Trophoblast cell (in vitro differentiated cells and primary cell): ENCODE measurements around the gene ANKS4B.

Experiments
- DNase-seq, 2 donors: peaks; one replicate each; pipeline ENCODE4 v3.0.0-alpha.2; 2016
- H2AFZ ChIP-seq: 2 replicates; pipeline ENCODE4 v1.6.1; 2013; ENCODE audit warnings: low read length, moderate library complexity, mild to moderate bottlenecking; ENCODE audit not compliant: insufficient read depth, poor library complexity
- H2AK5ac ChIP-seq: 2 replicates; pipeline ENCODE4 v1.6.1; 2013; ENCODE audit warnings: mild to moderate bottlenecking, low read length
- H2BK120ac ChIP-seq: 2 replicates; pipeline ENCODE4 v1.6.1; 2013; ENCODE audit warnings: low read length, mild to moderate bottlenecking, moderate library complexity; ENCODE audit not compliant: insufficient read depth, poor library complexity
- H2BK12ac ChIP-seq: 2 replicates; pipeline ENCODE4 v1.6.1; 2013; ENCODE audit warnings: mild to moderate bottlenecking, low read length, moderate library complexity
- H2BK5ac ChIP-seq: 2 replicates; pipeline ENCODE4 v1.6.1; 2013; ENCODE audit warnings: low read length, low read depth, moderate library complexity, mild to moderate bottlenecking; ENCODE audit not compliant: poor library complexity
- H3K14ac ChIP-seq: 2 replicates; pipeline ENCODE4 v1.6.1; 2013; ENCODE audit warnings: mild to moderate bottlenecking, low read length
- H3K18ac ChIP-seq: 2 replicates; pipeline ENCODE4 v1.6.1; 2013; ENCODE audit warnings: mild to moderate bottlenecking, low read length
- H3K23ac ChIP-seq: 2 replicates; pipeline ENCODE4 v1.6.1; 2013; ENCODE audit warnings: low read length
- H3K27ac ChIP-seq: 2 replicates; pipeline ENCODE4 v1.5.1; 2013; ENCODE audit warnings: low read depth, mild to moderate bottlenecking, inconsistent platforms, low read length, moderate library complexity
- H3K27me3 ChIP-seq: 2 replicates; pipeline ENCODE4 v1.6.1; 2013; ENCODE audit warnings: inconsistent platforms, mild to moderate bottlenecking, low read length, moderate library complexity; ENCODE audit not compliant: insufficient read depth
- H3K36me3 ChIP-seq, 2 experiments: 1 replicate in 1 of 2; 2 replicates in 1 of 2; pipeline ENCODE4 v1.6.1; 2013; ENCODE audit warnings: low read length in 2 of 2, mild to moderate bottlenecking in 2 of 2, moderate library complexity in 1 of 2; ENCODE audit not compliant: insufficient read depth in 2 of 2, control insufficient read depth in 1 of 2
- H3K4ac ChIP-seq: 2 replicates; pipeline ENCODE4 v1.6.1; 2013; ENCODE audit warnings: low read depth, mild to moderate bottlenecking, low read length, moderate library complexity
- H3K4me1 ChIP-seq, 2 experiments: 1 replicate in 1 of 2; 2 replicates in 1 of 2; pipeline ENCODE4 v1.6.1; 2013; ENCODE audit warnings: low read length in 2 of 2, mild to moderate bottlenecking in 2 of 2, moderate library complexity in 1 of 2; ENCODE audit not compliant: insufficient read depth in 2 of 2, control insufficient read depth in 1 of 2
- H3K4me2 ChIP-seq: 2 replicates; pipeline ENCODE4 v1.6.1; 2013; ENCODE audit warnings: inconsistent platforms, mild to moderate bottlenecking, low read length, moderate library complexity
- H3K4me3 ChIP-seq: 2 replicates; pipeline ENCODE4 v1.5.1; 2013; ENCODE audit warnings: mild to moderate bottlenecking, low read depth, low read length, inconsistent platforms
- H3K79me1 ChIP-seq: one replicate; pipeline ENCODE4 v1.6.1; 2013; ENCODE audit warnings: low read length
- H3K79me2 ChIP-seq: 2 replicates; pipeline ENCODE4 v1.6.1; 2013; ENCODE audit warnings: low read length, mild to moderate bottlenecking; ENCODE audit not compliant: control insufficient read depth, insufficient read depth, poor library complexity
- H3K9ac ChIP-seq: 2 replicates; pipeline ENCODE4 v1.6.1; 2013; ENCODE audit warnings: mild to moderate bottlenecking, low read length
- H3K9me3 ChIP-seq: 2 replicates; pipeline ENCODE4 v1.6.1; 2013; ENCODE audit warnings: low read depth, mild to moderate bottlenecking, control low read depth, inconsistent platforms, low read length; ENCODE audit not compliant: insufficient read depth
- H4K12ac ChIP-seq: 2 replicates; pipeline ENCODE4 v1.6.1; 2013; ENCODE audit warnings: low read depth, mild to moderate bottlenecking, low read length, moderate library complexity
- H4K8ac ChIP-seq: 2 replicates; pipeline ENCODE4 v1.6.1; 2013; ENCODE audit warnings: low read depth, mild to moderate bottlenecking, low read length, moderate library complexity
- H4K91ac ChIP-seq: one replicate; pipeline ENCODE4 v1.6.1; 2013; ENCODE audit warnings: low read depth, mild to moderate bottlenecking, low read length, moderate library complexity
- WGBS: extraction: QIAGEN DNeasy Blood & Tissue Kit; methylation state at CpG from one replicate; pipeline ENCODE4 v1.1.7; 2013; ENCODE audit warnings: missing lambda C conversion rate; ENCODE audit not compliant: insufficient read length, insufficient coverage; ENCODE audit errors: extremely low coverage; 5-methylcytosine and 5-hydroxymethylcytosine counted together

ANKS4B gene

GRCh38 chr16:21250072-21250923 lies 16.8 kb downstream of the ANKS4B start:
- H2BK120ac ChIP-seq, result no peak overlapping the region
- no peak overlapping the region for H3K4ac ChIP-seq
- H3K23ac ChIP-seq, result no peak overlapping the region
- H3K9me3 ChIP-seq, result peaks cover 2% of the 10 kb centered on the region
- no peak overlapping the region for H2AFZ ChIP-seq
- no peak overlapping the region for H3K4me3 ChIP-seq
- H3K79me2 ChIP-seq, result no peaks in the 10 kb centered on the region
- no peak overlapping the region for H2BK5ac ChIP-seq
- no peak overlapping the region for H4K91ac ChIP-seq
- no peak overlapping the region for H4K12ac ChIP-seq
- H2BK12ac ChIP-seq, result no peak overlapping the region
- no peak overlapping the region for H3K18ac ChIP-seq
- no peak overlapping the region for H3K14ac ChIP-seq
- H3K27me3 ChIP-seq, result no peaks in the 10 kb centered on the region
- H2AK5ac ChIP-seq, result no peak overlapping the region
- no peak overlapping the region for H3K4me2 ChIP-seq
- no peak overlapping the region for H4K8ac ChIP-seq
- no peaks in the 10 kb centered on the region for H3K4me1 ChIP-seq
- no CpG with 5 or more reads among the region's 15 CpGs for WGBS
- H3K9ac ChIP-seq, result no peak overlapping the region
- no peaks in the 10 kb centered on the region for H3K36me3 ChIP-seq
- H3K27ac ChIP-seq, result no peak overlapping the region
- H3K79me1 ChIP-seq, result no peaks in the 10 kb centered on the region
- DNase-seq, result no peak

- Histone ChIP-seq H4K91ac (no peak overlapping the region), H3K79me1 (no peaks in the 10 kb centered on the region), H2BK120ac (no peak overlapping the region), H3K27me3 (no peaks in the 10 kb centered on the region), H3K4me1 (no peaks in the 10 kb centered on the region), H3K4me2 (no peak overlapping the region), H4K8ac (no peak overlapping the region), H2BK12ac (no peak overlapping the region), H2AFZ (no peak overlapping the region), H3K9me3 (peaks cover 2% of the 10 kb centered on the region), H3K36me3 (no peaks in the 10 kb centered on the region), H3K4me3 (no peak overlapping the region), H3K18ac (no peak overlapping the region), H3K9ac (no peak overlapping the region), H3K14ac (no peak overlapping the region), H2BK5ac (no peak overlapping the region), H4K12ac (no peak overlapping the region), H2AK5ac (no peak overlapping the region), H3K23ac (no peak overlapping the region), H3K79me2 (no peaks in the 10 kb centered on the region), H3K4ac (no peak overlapping the region), H3K27ac (no peak overlapping the region)
- no CpG with 5 or more reads among the region's 3 CpGs for WGBS
- no peak for DNase-seq
Measured at GRCh38 chr16:21253470-21253869, 20.0 kb downstream of the ANKS4B start.

- H2AFZ ChIP-seq, result no peak overlapping the region
- no peaks in the 10 kb centered on the region for H3K27me3 ChIP-seq
- H3K79me1 ChIP-seq, result no peaks in the 10 kb centered on the region
- H3K4me1 ChIP-seq, result no peaks in the 10 kb centered on the region
- H2BK12ac ChIP-seq, result no peak overlapping the region
- WGBS, result no CpG with 5 or more reads among the region's 2 CpGs
- DNase-seq, result peak; percentile 62 to 85
- H3K18ac ChIP-seq, result no peak overlapping the region
- H4K8ac ChIP-seq, result no peak overlapping the region
- H4K12ac ChIP-seq, result no peak overlapping the region
- H3K27ac ChIP-seq, result no peak overlapping the region
- H3K79me2 ChIP-seq, result no peaks in the 10 kb centered on the region
- no peak overlapping the region for H2AK5ac ChIP-seq
- H3K36me3 ChIP-seq, result no peaks in the 10 kb centered on the region
- no peak overlapping the region for H3K4ac ChIP-seq
- H3K4me2 ChIP-seq, result no peak overlapping the region
- no peak overlapping the region for H3K14ac ChIP-seq
- H3K4me3 ChIP-seq, result no peak overlapping the region
- H3K23ac ChIP-seq, result no peak overlapping the region
- H2BK120ac ChIP-seq, result no peak overlapping the region
- H4K91ac ChIP-seq, result no peak overlapping the region
- H2BK5ac ChIP-seq, result no peak overlapping the region
- no peak overlapping the region for H3K9ac ChIP-seq
- H3K9me3 ChIP-seq, result no peaks in the 10 kb centered on the region
Measured at GRCh38 chr16:21256636-21257035, 23.1 kb downstream of the ANKS4B start.

GRCh38 chr16:21257284-21257683 lies 23.8 kb downstream of the ANKS4B start:
- no peak overlapping the region for H4K8ac ChIP-seq

More at GRCh38 chr16:21257284-21257683, 23.8 kb downstream of the ANKS4B start:
- H3K79me1 ChIP-seq, result no peaks in the 10 kb centered on the region
- no CpG with 5 or more reads among the region's 4 CpGs for WGBS
- H3K14ac ChIP-seq, result no peak overlapping the region
- no peaks in the 10 kb centered on the region for H3K27me3 ChIP-seq
- H3K36me3 ChIP-seq, result no peaks in the 10 kb centered on the region
- H4K12ac ChIP-seq, result no peak overlapping the region
- no peak overlapping the region for H3K4me3 ChIP-seq
- no peak overlapping the region for H3K4ac ChIP-seq
- H2BK5ac ChIP-seq, result no peak overlapping the region
- no peaks in the 10 kb centered on the region for H3K9me3 ChIP-seq
- no peak overlapping the region for H3K9ac ChIP-seq
- DNase-seq, result no peak
- no peak overlapping the region for H2BK120ac ChIP-seq
- H2AFZ ChIP-seq, result no peak overlapping the region
- H3K4me1 ChIP-seq, result no peaks in the 10 kb centered on the region
- no peak overlapping the region for H4K91ac ChIP-seq
- H2AK5ac ChIP-seq, result no peak overlapping the region
- H3K27ac ChIP-seq, result no peak overlapping the region
- no peaks in the 10 kb centered on the region for H3K79me2 ChIP-seq
- H3K18ac ChIP-seq, result no peak overlapping the region
- no peak overlapping the region for H2BK12ac ChIP-seq
- H3K23ac ChIP-seq, result no peak overlapping the region
- H3K4me2 ChIP-seq, result no peak overlapping the region
